Liver (tissue), 3 donors: ENCODE measurements around the gene PCDHA6.

Experiments
- ATF3 ChIP-seq: IDR thresholded peaks from 2 replicates; pipeline ENCODE4 v1.6.1; 2016; ENCODE audit warnings: antibody characterized with exemption
- CTCF ChIP-seq: fragments of 150-350 bp; IDR thresholded peaks from 2 replicates; pipeline ENCODE4 v1.5.1; 2017; ENCODE audit warnings: improper control_type of control experiment, low read depth, low read length; ENCODE audit not compliant: missing input control
- JUND ChIP-seq, 2 donors: IDR thresholded peaks; 2 replicates each; pipeline ENCODE4 v1.6.1; 2016; ENCODE audit warnings: antibody characterized with exemption in 2 of 2
- TF ChIP-seq, protein P1 (sequence below): IDR thresholded peaks from 2 replicates; pipeline ENCODE4 v1.6.1; 2016; ENCODE audit warnings: antibody characterized with exemption
- donor health status: healthy.
- donor health status: healthy.

DNA sequence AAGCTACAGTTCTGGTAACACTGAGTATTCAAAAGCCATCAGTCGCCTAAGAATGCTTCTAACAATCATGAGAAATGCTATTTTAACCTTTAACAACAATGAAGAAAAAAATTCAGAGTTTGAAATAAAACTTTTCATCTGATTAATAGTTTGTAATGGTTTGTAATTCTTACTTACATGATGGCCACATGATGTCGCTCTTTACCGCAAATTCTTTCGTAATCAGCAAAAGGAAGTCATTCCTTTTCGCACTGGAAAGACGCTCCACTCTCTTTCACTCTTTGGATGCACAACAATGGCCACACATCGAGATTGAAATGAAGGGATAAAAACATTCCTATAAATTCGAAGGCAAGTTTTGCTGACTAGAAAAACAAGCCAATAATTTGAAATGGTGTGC, 6.2 kb downstream of the PCDHA6 start, which contains the start of gene PCDHA7:
- TF ChIP-seq CTCF = no peak
- no peak for TF ChIP-seq ATF3
- no peak for TF ChIP-seq JUND (IDR thresholded peaks at IDR 0.05)
- TF ChIP-seq, protein P1, sequence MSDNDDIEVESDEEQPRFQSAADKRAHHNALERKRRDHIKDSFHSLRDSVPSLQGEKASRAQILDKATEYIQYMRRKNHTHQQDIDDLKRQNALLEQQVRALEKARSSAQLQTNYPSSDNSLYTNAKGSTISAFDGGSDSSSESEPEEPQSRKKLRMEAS = no peak
